ENCODE data around the gene ZNF622. TPM values are rescaled to one million over a fixed set of nuclear protein-coding genes. Genes with fewer than 3 reads are reported as not detected.

Gene ZNF622
- total RNA-seq, 1 donor from 2014 or later: 47.2 TPM

DNA sequence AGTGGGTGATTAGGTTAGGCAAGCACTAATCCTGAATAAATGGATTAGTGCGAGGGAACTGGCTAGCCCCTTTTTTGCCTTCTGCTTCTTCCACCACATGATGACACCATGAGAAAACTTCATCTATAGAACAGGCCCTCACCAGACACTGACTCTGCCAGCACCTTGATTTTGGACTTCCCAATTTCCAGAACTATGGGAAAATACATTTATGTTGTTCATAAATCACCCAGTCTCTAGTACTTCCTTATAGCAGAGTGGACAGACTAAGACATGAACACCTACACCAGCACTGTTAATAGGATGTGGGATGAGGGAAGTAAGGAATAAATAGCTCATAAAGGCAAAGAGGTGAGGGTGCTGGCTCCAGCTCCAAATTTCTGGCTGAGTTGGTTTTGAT is 1.4 kb downstream of the ZNF622 start:
- peak overlapping the region; percentile 94 for H3K4me3 ChIP-seq (ENCODE audit: low read depth, low read length)
- no peak for TF ChIP-seq CTCF (conservative IDR thresholded peaks at IDR 0.05; ENCODE audit: low read depth, low read length)
- DNase-seq (ENCODE audit: low read depth): no peak

GRCh38 chr5:16461782-16462181 is 3.8 kb downstream of the ZNF622 start:
- no peak overlapping the region for H3K4me3 ChIP-seq (ENCODE audit: low read depth, low read length)
- peak; percentile 72 for DNase-seq (ENCODE audit: low read depth)
- no peak for TF ChIP-seq CTCF (conservative IDR thresholded peaks at IDR 0.05; ENCODE audit: low read depth, low read length)

DNA sequence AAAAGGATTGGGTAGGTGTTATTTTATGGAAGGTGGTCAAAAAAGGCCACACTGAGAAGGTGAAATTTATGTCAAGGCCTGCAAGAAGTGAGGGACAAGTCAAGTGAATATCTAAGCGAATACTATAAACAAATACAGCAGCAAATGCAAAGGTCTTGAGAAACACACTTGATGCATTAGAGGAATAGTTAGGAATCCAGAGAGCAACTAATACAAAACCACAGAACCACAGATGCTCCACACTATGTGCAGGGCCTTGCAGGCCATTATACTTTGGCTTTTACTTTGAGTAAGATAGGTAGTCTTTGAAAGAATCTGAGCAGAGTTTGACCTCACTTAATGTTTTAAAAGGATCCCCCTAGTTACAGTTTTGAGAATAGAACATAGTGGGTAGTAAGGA is 4.6 kb downstream of the ZNF622 start:
- no peak for TF ChIP-seq CTCF (conservative IDR thresholded peaks at IDR 0.05; ENCODE audit: low read depth, low read length)
- no peak overlapping the region for H3K4me3 ChIP-seq (ENCODE audit: low read depth, low read length)
- no peak for DNase-seq (ENCODE audit: low read depth)

DNA sequence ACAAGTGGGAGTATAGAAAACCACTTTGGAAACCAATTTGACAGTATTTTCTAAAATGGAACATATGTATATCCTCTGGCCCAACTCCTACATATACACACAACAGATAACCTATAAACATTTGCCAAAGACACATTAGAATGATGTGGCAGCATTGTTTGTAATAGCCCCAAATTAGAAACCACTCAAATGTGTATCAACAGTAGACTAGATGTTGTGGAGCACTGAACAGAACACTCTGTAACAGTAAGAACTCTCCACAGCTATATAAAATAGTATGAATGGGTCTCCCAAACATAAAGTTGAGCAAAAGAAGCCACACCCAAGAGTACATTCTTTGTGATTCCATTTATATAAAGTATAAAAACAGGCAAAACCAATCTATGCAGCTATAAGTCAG is 6.1 kb downstream of the ZNF622 start:
- no peak overlapping the region for H3K4me3 ChIP-seq (ENCODE audit: low read depth, low read length)
- no peak for TF ChIP-seq CTCF (conservative IDR thresholded peaks at IDR 0.05; ENCODE audit: low read depth, low read length)
- DNase-seq (ENCODE audit: low read depth): no peak

DNA sequence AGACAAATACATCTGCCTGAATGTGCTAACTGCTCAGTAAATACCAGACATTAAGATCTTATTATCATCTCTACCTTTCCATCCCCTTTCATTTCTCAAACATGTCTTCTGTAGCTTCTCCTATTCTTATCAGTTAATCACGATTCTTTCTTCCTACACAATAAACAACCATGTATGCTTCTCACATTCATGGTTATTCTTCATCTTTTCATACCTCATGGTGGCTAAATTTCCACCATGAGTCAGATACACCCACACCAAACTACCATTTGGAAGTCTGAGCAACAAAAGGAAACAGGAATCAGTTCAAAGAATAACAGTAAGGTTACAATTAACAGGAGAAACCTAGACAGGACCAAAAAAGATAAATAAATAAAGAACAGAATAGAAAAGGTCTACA is 7.7 kb downstream of the ZNF622 start:
- no peak for DNase-seq (ENCODE audit: low read depth)
- TF ChIP-seq CTCF (conservative IDR thresholded peaks at IDR 0.05; ENCODE audit: low read depth, low read length): no peak

DNA sequence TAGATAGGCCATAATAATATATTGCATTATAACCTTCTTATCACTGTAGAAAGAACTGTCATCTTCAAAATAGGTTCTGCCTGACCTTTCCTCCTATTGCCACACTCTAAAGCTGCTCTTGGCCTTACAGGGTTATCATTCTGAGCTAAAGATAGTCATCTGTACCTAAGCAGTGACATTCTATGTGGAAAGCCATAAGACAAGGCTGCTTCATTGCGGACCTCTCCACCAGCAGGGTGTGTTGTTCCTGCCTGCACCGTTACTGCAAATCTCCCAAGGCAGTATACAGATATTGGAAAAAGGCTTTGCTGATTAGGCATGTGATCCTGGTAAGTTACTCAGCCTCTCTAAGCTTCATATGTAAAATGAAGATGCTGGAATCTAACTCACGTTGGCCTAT is 8.1 kb downstream of the ZNF622 start:
- no peak for DNase-seq (ENCODE audit: low read depth)
- TF ChIP-seq CTCF (conservative IDR thresholded peaks at IDR 0.05; ENCODE audit: low read depth, low read length): peak; percentile 11
- no peak overlapping the region for H3K4me3 ChIP-seq (ENCODE audit: low read depth, low read length)

More for the DNA sequence above, 7.7 kb downstream of the ZNF622 start:
- H3K4me3 ChIP-seq (ENCODE audit: low read depth, low read length): no peak overlapping the region

DNA sequence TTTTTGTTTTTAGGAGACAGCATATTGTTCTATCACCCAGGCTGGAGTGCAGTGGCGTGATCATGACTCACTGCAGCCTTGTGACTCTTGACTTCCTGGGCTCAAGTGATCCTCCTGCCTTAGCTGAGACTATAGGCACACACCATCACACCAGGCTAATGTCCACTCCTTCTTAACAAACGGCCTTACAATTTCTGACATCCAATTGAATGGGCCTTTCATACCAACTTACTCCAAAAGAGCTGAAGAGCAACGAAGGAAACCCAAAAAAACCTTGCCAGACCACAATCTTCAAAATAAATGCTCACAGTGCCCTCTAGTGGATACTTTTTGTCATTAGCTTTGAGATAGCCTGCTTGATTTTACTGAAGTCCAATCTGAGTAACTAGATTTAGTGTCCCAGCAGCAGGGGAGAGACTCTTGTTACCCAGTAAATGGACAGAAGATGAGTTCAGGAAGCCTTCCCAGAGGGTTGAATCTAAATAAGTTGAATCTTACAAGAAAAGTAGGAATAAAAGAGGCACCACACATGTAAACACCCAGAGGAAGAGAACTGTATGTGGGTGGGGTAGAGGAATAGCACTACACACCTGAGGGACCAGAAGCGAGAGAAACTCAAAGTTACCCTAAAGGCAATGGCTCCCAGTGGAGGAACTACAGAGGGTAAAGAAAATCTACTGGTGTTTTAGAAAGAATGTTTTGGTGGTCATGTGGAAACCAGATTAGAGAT is 9.3 kb downstream of the ZNF622 start:
- TF ChIP-seq CTCF (conservative IDR thresholded peaks at IDR 0.05; ENCODE audit: low read depth, low read length): peak; percentile 79
- H3K4me3 ChIP-seq (ENCODE audit: low read depth, low read length): no peak overlapping the region
- peak; percentile 74 for DNase-seq (ENCODE audit: low read depth)
